ENCODE measurements around the gene EXOC4. TPM values are rescaled to one million over a fixed set of nuclear protein-coding genes. Genes with fewer than 3 reads are reported as not detected.

The EXOC4 gene
- total RNA-seq, 1 donor from 2014 or later: 103 TPM

DNA sequence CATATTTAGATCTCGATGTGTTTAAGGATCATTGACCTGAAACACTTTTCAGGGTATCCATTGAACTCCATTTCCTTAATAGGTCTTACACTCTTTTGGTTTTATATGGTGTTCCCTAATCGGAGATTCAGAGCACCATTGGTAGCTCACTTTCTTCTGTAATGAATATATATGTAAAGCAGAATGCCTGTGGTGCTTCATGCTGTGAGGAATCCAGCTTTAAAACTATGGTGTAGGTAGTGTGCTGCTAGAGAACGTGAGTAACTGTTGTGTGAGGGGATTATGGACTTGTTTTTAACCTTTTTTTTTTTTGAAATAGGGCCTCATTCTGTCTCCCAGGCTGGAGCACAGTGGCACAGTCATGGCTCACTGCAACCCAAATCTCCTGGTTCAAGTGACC is 497.4 kb downstream of the EXOC4 start:
- Mint-ChIP-seq H3K4me1 (no peaks in the 10 kb centered on the region), H3K27me3 (no peaks in the 10 kb centered on the region), H3K9me3 (no peaks in the 10 kb centered on the region), H3K27ac (no peak overlapping the region), H3K36me3 (ENCODE audit: low read depth) (peaks cover 10% of the 10 kb centered on the region), H3K4me3 (no peak overlapping the region)
- ATAC-seq (ENCODE audit: low read depth) (no peak), DNase-seq (no peak)
- TF ChIP-seq CTCF (IDR thresholded peaks at IDR 0.05): no peak
- POLR2A ChIA-PET: no interaction called here
- intact Hi-C loops (cut with micrococcal nuclease): no loop called here
- CTCF ChIA-PET: interaction anchor here (0.9 kb wide), 1 partner anchor 20 kb away, joined by 5 read pairs; no protein-coding TSS in a partner anchor

DNA sequence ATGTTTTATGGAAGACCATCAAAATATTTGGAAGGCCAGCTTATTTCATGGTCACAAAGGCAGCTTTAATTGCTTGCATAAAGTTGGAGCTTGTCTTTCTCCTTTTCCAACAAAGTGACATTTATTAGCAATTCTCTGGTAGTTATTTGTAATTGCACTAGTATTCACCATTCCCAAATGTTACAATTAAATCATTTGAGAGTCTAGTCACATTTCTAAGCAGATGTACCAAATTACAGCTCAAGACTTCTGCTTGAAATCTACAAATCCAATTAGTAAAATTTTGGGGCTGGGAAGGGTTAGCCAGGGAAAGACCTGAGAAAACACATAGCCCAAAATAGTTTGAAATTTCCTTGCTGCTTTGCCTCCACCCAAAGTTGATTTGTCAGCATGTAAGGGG is 498.2 kb downstream of the EXOC4 start:
- no peak for TF ChIP-seq CTCF (IDR thresholded peaks at IDR 0.05)
- H3K36me3 Mint-ChIP-seq (ENCODE audit: low read depth): peaks cover 10% of the 10 kb centered on the region
- no peak overlapping the region for H3K27ac Mint-ChIP-seq
- no peaks in the 10 kb centered on the region for H3K4me1 Mint-ChIP-seq
- no peak for ATAC-seq (ENCODE audit: low read depth)
- intact Hi-C loops (cut with micrococcal nuclease): no loop called here
- POLR2A ChIA-PET: no interaction called here
- H3K4me3 Mint-ChIP-seq: no peak overlapping the region
- H3K27me3 Mint-ChIP-seq: no peaks in the 10 kb centered on the region
- no peak for DNase-seq
- CTCF ChIA-PET: no interaction called here
- H3K9me3 Mint-ChIP-seq: no peaks in the 10 kb centered on the region

- H3K4me3 Mint-ChIP-seq: no peak overlapping the region
- no peak for DNase-seq
- H3K9me3 Mint-ChIP-seq: no peaks in the 10 kb centered on the region
- no peaks in the 10 kb centered on the region for H3K4me1 Mint-ChIP-seq
- intact Hi-C loops (cut with micrococcal nuclease): no loop called here
- ChIA-PET CTCF (no interaction called here), POLR2A (no interaction called here)
- no peak for ATAC-seq (ENCODE audit: low read depth)
- TF ChIP-seq CTCF (IDR thresholded peaks at IDR 0.05): no peak
- H3K27ac Mint-ChIP-seq: no peak overlapping the region
- peaks cover 10% of the 10 kb centered on the region for H3K36me3 Mint-ChIP-seq (ENCODE audit: low read depth)
- no peaks in the 10 kb centered on the region for H3K27me3 Mint-ChIP-seq
These were observed 500.6 kb downstream of the EXOC4 start for GRCh38 chr7:133753513-133753912.

- Mint-ChIP-seq H3K27ac (no peak overlapping the region), H3K27me3 (no peaks in the 10 kb centered on the region)
- intact Hi-C loops (cut with micrococcal nuclease): no loop called here
These were observed 501.8 kb downstream of the EXOC4 start for GRCh38 chr7:133754708-133755107.

DNA sequence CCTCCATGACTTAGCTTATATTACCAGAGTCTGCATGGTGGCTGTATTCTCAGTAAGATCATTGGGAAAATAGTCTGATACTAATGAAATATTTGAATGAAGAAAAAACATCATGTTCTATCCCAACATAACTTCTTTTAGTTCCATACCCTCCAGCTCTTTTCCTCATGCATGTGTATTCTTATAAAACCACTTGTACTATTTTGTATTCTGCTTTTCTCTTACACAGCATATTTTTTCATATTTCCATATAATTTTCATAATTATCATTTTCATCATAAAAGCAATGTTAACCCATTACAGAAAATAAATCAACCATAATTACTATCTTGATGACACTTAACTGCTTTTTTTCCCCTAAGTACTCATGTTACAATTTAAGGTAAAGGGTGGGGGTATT is 503.0 kb downstream of the EXOC4 start:
- ATAC-seq (ENCODE audit: low read depth) (no peak), DNase-seq (no peak)
- POLR2A ChIA-PET: no interaction called here
- Mint-ChIP-seq H3K4me3 (no peak overlapping the region), H3K36me3 (ENCODE audit: low read depth) (peaks cover 5% of the 10 kb centered on the region), H3K9me3 (no peaks in the 10 kb centered on the region), H3K4me1 (no peaks in the 10 kb centered on the region), H3K27me3 (no peaks in the 10 kb centered on the region), H3K27ac (no peak overlapping the region)
- CTCF ChIA-PET: no interaction called here
- intact Hi-C loops (cut with micrococcal nuclease): no loop called here
- TF ChIP-seq CTCF (IDR thresholded peaks at IDR 0.05): no peak

More at GRCh38 chr7:133754708-133755107, 501.8 kb downstream of the EXOC4 start:
- DNase-seq (no peak), ATAC-seq (ENCODE audit: low read depth) (no peak)
- Mint-ChIP-seq H3K4me3 (no peak overlapping the region), H3K9me3 (no peaks in the 10 kb centered on the region), H3K36me3 (ENCODE audit: low read depth) (peaks cover 5% of the 10 kb centered on the region), H3K4me1 (no peaks in the 10 kb centered on the region)
- POLR2A ChIA-PET: no interaction called here
- CTCF ChIA-PET: no interaction called here
- no peak for TF ChIP-seq CTCF (IDR thresholded peaks at IDR 0.05)

Measured in activated B cell treated with CpG ODN at 0.5 μM for 24 hours (primary cell).